Measurements from ENCODE around the gene SLCO2A1.

SLCO2A1 gene

GRCh38 chr3:133892541-133893231, 137.0 kb downstream of the SLCO2A1 start:
- CTCF ChIA-PET: no interaction called here
- no peak for DNase-seq (ENCODE audit: low spot score)
- no peak for TF ChIP-seq CTCF (conservative IDR thresholded peaks at IDR 0.05; ENCODE audit: low read depth)
- POLR2A ChIA-PET (ENCODE audit: low non-redundant PET): no interaction called here
- H3K27ac ChIP-seq: no peak overlapping the region

DNA sequence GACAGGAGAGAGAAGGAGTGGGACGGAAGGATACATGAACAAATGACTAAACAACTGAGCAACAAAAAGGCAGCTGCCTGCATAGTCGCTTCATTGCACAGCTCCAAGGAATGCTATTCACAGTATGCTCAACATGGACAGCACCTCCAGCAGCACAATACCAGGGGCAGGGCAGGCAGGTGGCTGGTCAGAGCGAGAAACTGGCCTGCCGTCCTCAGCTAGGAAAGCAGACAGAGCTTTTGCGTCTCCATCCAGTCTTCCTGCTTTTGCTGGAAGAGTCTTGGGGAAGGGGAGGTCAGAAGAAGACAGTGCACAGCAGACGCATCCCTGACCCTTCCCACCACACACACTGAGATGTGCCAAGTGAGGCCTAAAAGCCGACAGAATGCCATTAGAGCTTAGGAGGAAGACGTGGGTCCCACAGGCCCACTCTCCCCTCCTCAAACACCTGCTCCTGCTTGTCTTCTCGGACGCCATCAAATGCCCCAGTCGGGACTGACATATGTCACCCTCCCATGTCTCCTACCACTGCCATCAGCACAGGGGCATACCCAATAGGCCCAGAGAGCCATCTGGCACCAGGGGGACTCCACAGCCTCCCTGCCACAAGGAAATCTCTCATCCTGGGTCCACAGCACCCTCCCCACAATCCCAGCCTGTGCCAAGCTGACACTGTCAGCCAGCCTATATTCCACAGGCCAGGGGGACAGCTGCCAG, 137.9 kb downstream of the SLCO2A1 start:
- POLR2A ChIA-PET (ENCODE audit: low non-redundant PET): no interaction called here
- no peak overlapping the region for H3K27ac ChIP-seq
- TF ChIP-seq CTCF (conservative IDR thresholded peaks at IDR 0.05; ENCODE audit: low read depth): no peak
- CTCF ChIA-PET: no interaction called here
- DNase-seq (ENCODE audit: low spot score): no peak

GRCh38 chr3:133890972-133891644, 138.6 kb downstream of the SLCO2A1 start:
- CTCF ChIA-PET: interaction anchor here (0.6 kb wide), 1 partner anchor 1991 kb away, joined by 4 read pairs; no protein-coding TSS in a partner anchor

GRCh38 chr3:133890037-133890436, 139.7 kb downstream of the SLCO2A1 start:
- CTCF ChIA-PET: no interaction called here
- H3K27ac ChIP-seq: no peak overlapping the region
- no peak for DNase-seq (ENCODE audit: low spot score)
- no peak for TF ChIP-seq CTCF (conservative IDR thresholded peaks at IDR 0.05; ENCODE audit: low read depth)
- POLR2A ChIA-PET (ENCODE audit: low non-redundant PET): no interaction called here

More at GRCh38 chr3:133890972-133891644, 138.6 kb downstream of the SLCO2A1 start:
- TF ChIP-seq CTCF (conservative IDR thresholded peaks at IDR 0.05; ENCODE audit: low read depth): no peak
- no peak overlapping the region for H3K27ac ChIP-seq
- DNase-seq (ENCODE audit: low spot score): no peak
- POLR2A ChIA-PET (ENCODE audit: low non-redundant PET): no interaction called here

DNA sequence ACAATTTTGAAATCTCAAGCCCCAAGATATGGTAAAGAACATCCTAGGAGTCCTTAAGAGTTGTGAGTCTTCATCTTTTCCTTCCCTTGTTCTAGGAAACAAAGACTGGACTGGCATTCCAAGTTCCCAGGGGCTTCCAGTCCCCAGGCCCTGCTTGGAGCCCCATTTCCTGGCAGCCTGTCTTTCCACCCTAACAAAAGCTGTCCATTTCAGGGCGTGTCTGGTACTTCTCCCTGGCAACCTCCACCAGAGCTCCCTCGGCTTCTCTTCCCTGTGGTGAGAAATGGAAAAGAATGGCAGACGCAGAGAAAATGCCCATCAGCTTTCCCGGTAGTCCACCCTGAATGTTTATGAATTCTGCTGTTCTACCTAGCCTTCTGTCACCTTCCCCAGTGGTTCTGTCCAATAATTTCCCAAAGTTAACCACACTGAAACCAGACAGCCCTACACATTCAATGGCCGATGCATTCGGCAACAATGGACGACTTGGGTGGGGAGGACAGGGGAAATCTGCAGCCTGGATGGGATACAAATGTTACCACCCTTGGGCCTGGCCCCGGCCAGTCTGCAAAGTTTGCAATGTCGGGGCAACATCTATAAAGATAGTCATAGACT, 140.9 kb downstream of the SLCO2A1 start:
- no peak for TF ChIP-seq CTCF (conservative IDR thresholded peaks at IDR 0.05; ENCODE audit: low read depth)
- no peak for DNase-seq (ENCODE audit: low spot score)
- H3K27ac ChIP-seq: no peak overlapping the region
- ChIA-PET POLR2A (ENCODE audit: low non-redundant PET) (no interaction called here), CTCF (no interaction called here)

All from RWPE1 (cell line).